Lower lobe of right lung (tissue), 2 donors: Measurements from ENCODE around the gene LIN7B. TPM values are rescaled to one million over a fixed set of nuclear protein-coding genes. Genes with fewer than 3 reads are reported as not detected.
A peak's percentile ranks its signal among the peaks of the same experiment; 100 is the strongest.

Experiments used
- ATAC-seq, 2 donors: fragments of 200-7000 bp; cut with Tn5 transposase; one replicate each; pipeline ENCODE4 v1.9.1; 2020 to 2022; ENCODE audit warnings: mild to moderate bottlenecking in 2 of 2, moderate library complexity in 2 of 2
- DNase-seq: peaks from one replicate; pipeline ENCODE4 v3.0.0-alpha.2; 2020
- H3K27ac ChIP-seq: fragments of 200-600 bp; one replicate; pipeline ENCODE4 v1.8.0; 2022
- H3K27me3 ChIP-seq: fragments of 200-600 bp; one replicate; pipeline ENCODE4 v1.8.0; 2022; ENCODE audit warnings: low read depth
- H3K36me3 ChIP-seq: fragments of 200-600 bp; one replicate; pipeline ENCODE4 v1.8.0; 2022; ENCODE audit warnings: mild to moderate bottlenecking
- H3K4me1 ChIP-seq: fragments of 200-600 bp; one replicate; pipeline ENCODE4 v1.8.0; 2022
- H3K4me3 ChIP-seq: fragments of 200-600 bp; one replicate; pipeline ENCODE4 v1.8.0; 2022; ENCODE audit warnings: mild to moderate bottlenecking
- H3K9me3 ChIP-seq: fragments of 200-600 bp; one replicate; pipeline ENCODE4 v1.8.0; 2022
- intact Hi-C: fragments of 100-400 bp; cut with DNase I; formaldehyde crosslinking; loops from one replicate; pipeline ENCODE4 v1.11.0; 2022
- total RNA-seq: library from RNA; stranded (reverse); fragmentation: NEBNext Ultra II Directional; extraction: Animal tissue kit (Norgen Biotek cat#: 25700); gene quantifications from one replicate; pipeline ENCODE4 v1.2.1, GENCODE V29; 2021
- TF ChIP-seq, protein P1 (sequence below): fragments of 200-600 bp; IDR thresholded peaks from one replicate; pipeline ENCODE4 v1.8.0; 2022; ENCODE audit warnings: antibody characterized with exemption, mild to moderate bottlenecking
- donor health status: DM: no; HTN: yes; CAD: no; lungs with severe emphysema.

LIN7B gene
- total RNA-seq, 1 donor from 2014 or later = 10.6 TPM

DNA sequence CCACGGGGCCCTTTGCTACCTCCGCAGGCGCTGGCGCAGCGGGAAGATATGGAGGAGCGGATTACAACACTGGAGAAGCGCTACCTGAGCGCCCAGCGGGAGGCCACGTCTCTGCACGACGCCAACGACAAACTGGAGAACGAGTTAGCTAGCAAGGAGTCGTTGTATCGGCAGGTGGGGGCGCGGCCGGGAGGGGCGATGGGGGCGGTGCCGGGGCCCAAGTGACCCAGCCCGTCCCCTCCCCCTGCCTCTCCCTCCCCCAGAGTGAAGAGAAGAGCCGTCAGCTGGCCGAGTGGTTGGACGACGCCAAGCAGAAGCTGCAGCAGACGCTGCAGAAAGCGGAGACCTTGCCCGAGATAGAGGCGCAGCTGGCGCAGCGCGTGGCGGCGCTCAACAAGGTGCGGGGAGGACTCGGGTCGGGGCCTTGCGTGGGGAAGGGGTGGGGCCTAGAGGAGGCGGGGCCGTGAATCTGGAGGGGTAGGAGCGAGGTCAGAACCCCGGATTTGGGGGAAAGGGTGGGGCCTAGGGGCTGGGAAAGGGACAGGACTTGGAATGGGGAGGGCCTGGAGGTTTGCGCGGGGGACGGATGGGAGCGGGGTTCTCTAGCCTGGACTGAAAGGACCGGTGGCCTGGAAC lies 18.9 kb downstream of the LIN7B start:
- Histone ChIP-seq H3K9me3 (no peaks in the 10 kb centered on the region), H3K27me3 (no peaks in the 10 kb centered on the region), H3K27ac (no peak overlapping the region), H3K36me3 (no peaks in the 10 kb centered on the region), H3K4me1 (peaks cover 22% of the 10 kb centered on the region), H3K4me3 (peak overlapping the region; percentile 50)
- intact Hi-C loops = no loop called here
- TF ChIP-seq, protein P1, sequence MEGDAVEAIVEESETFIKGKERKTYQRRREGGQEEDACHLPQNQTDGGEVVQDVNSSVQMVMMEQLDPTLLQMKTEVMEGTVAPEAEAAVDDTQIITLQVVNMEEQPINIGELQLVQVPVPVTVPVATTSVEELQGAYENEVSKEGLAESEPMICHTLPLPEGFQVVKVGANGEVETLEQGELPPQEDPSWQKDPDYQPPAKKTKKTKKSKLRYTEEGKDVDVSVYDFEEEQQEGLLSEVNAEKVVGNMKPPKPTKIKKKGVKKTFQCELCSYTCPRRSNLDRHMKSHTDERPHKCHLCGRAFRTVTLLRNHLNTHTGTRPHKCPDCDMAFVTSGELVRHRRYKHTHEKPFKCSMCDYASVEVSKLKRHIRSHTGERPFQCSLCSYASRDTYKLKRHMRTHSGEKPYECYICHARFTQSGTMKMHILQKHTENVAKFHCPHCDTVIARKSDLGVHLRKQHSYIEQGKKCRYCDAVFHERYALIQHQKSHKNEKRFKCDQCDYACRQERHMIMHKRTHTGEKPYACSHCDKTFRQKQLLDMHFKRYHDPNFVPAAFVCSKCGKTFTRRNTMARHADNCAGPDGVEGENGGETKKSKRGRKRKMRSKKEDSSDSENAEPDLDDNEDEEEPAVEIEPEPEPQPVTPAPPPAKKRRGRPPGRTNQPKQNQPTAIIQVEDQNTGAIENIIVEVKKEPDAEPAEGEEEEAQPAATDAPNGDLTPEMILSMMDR = no peak
- ATAC-seq (peak; percentile 58 to 67), DNase-seq (peak; percentile 76)

DNA sequence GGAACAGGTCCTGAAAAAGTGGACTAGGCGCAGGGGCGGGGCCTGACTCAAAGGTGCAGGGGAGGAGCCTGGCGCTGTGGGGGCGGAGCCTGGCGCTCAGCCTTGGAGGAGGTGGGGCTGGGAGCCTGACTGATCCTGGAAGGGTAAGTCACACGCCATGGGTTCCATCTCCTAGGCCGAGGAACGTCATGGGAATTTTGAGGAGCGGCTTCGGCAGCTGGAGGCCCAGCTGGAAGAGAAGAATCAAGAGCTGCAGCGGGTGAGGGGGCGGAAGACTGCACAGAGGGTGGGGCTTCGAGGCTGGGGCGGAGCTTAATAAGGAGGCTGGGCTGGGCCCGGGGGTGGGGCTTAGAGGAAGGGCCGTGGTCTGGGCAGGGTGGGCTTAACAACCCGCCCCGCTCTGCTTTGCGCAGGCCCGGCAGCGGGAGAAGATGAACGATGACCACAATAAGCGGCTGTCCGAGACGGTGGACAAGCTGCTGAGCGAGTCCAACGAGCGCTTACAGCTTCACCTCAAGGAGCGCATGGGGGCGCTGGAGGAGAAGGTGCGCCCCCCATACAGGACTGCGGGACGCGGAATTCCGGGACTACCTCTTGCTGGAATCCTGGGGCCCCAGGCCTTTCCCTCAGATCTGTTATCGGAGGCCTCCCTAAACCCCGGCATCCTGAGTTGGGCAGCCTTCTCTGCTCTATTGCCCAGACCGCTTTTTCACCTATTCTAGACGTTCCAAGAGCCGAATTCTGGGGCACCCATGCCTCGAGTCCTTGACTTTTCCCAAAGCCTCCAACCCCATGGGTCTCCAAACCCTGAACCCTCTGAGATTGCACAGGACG lies 19.7 kb downstream of the LIN7B start:
- TF ChIP-seq, protein P1 = peak; percentile 15
- intact Hi-C loops = no loop called here
- Histone ChIP-seq H3K27ac (no peak overlapping the region), H3K36me3 (no peaks in the 10 kb centered on the region), H3K4me1 (peaks cover 15% of the 10 kb centered on the region), H3K27me3 (no peaks in the 10 kb centered on the region), H3K4me3 (peak overlapping the region; percentile 50), H3K9me3 (no peaks in the 10 kb centered on the region)
- ATAC-seq (peak; percentile 84 to 88), DNase-seq (peak; percentile 85)

DNA sequence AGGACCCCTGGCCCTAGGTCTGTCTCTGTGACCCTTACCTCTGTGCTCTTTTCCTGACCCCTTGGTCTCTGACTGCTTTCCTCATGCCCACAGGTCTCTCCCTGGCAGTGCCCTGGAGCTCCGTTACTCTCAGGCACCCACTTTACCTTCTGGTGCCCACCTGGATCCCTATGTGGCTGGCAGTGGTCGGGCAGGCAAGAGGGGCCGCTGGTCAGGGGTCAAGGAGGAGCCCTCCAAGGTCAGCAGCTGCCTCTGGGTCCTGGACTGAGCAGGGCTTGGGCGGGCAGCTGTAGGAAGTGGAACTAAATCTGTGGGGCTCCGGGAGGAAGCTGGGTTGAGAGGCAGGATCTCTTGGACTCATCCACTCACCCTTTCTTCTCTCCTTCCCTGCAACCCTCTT lies 21.5 kb downstream of the LIN7B start:
- H3K36me3 ChIP-seq = no peaks in the 10 kb centered on the region
- intact Hi-C loops = no loop called here
- ATAC-seq = no peak

DNA sequence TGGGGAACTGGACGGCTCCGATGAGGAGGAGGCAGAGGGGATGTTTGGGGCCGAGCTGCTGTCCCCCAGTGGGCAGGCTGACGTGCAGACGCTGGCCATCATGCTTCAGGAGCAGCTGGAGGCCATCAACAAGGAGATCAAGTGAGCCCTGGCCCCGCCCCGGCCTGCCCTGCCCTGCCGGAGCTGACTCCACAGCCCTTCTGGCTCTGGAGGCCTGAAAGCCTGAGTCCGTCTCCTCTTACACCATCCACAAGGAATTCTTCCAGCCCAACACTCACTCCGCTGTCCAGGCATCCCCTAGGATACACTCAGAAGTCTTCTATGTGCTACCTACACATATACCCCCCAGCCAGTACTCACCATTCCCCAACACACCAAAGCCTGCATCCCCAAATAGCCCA lies 22.6 kb downstream of the LIN7B start:
- DNase-seq = no peak
- intact Hi-C loops = no loop called here
- no peaks in the 10 kb centered on the region for H3K27me3 ChIP-seq
- H3K36me3 ChIP-seq = no peaks in the 10 kb centered on the region
- H3K4me3 ChIP-seq = no peak overlapping the region
- H3K4me1 ChIP-seq = peaks cover 13% of the 10 kb centered on the region
- H3K9me3 ChIP-seq = no peaks in the 10 kb centered on the region
- H3K27ac ChIP-seq = no peak overlapping the region
- peak; percentile 12 to 25 for ATAC-seq
- TF ChIP-seq, protein P1 = no peak

More for the DNA sequence above, 21.5 kb downstream of the LIN7B start:
- Histone ChIP-seq H3K4me1 (peaks cover 13% of the 10 kb centered on the region), H3K27me3 (no peaks in the 10 kb centered on the region), H3K9me3 (no peaks in the 10 kb centered on the region), H3K27ac (no peak overlapping the region), H3K4me3 (no peak overlapping the region)
- no peak for DNase-seq
- TF ChIP-seq, protein P1 = no peak

DNA sequence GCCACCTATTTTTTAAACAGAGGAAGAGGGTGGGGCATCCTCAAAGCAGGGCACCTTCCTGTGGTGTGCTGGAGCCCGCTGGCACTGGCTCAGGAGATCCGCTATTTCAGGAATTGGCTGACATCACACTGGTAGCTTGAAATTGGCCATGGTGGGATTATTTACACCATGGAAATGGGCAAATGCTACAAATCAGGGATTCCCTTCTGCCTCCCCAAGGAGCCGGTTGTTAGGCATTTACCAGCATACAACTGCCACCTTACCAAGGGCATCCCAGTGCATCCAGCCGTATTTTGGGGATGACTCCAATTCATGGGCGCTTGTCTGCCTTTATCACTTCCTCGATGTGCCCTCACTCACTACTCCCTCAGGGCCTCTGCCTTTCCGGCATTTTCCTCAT lies 26.8 kb downstream of the LIN7B start:
- no peaks in the 10 kb centered on the region for H3K36me3 ChIP-seq
- intact Hi-C loops = no loop called here
- TF ChIP-seq, protein P1 = no peak
- no peak overlapping the region for H3K27ac ChIP-seq
- no peaks in the 10 kb centered on the region for H3K27me3 ChIP-seq
- no peak overlapping the region for H3K4me3 ChIP-seq
- DNase-seq (no peak), ATAC-seq (no peak)
- H3K9me3 ChIP-seq = no peaks in the 10 kb centered on the region
- peaks cover 17% of the 10 kb centered on the region for H3K4me1 ChIP-seq
